GM12865 (cell line): ENCODE data around the gene SDHA.
"Not testable (repeated sequence)": the region's sequence is repeated elsewhere in the genome, so short reads cannot be mapped to it uniquely, and the experiment has no call there.

ENCODE experiments used
- DNase-seq: peaks from one replicate; pipeline ENCODE4 v3.0.0; 2010; ENCODE audit warnings: low read depth
- H3K4me3 ChIP-seq: 2 replicates; pipeline ENCODE4 v1.5.1; 2011; ENCODE audit warnings: mild to moderate bottlenecking, low read depth, low read length, control low read depth
- CTCF ChIP-seq: IDR thresholded peaks from 2 replicates; pipeline ENCODE4 v1.5.1; 2011; ENCODE audit warnings: low read length, control low read depth, low read depth, inconsistent platforms; ENCODE audit not compliant: insufficient read depth; ENCODE audit errors: missing control alignments

SDHA gene

GRCh38 chr5:225334-225733 lies 7.2 kb downstream of the SDHA start:
- DNase-seq = no peak
- TF ChIP-seq CTCF = no peak
- no peak overlapping the region for H3K4me3 ChIP-seq

GRCh38 chr5:227375-227774 lies 9.3 kb downstream of the SDHA start:
- H3K4me3 ChIP-seq, DNase-seq: not testable (repeated sequence)

- TF ChIP-seq CTCF = no peak
- H3K4me3 ChIP-seq = no peak overlapping the region
- DNase-seq = no peak
Observed at GRCh38 chr5:228886-229285, 10.8 kb downstream of the SDHA start.

GRCh38 chr5:230711-231110 lies 12.6 kb downstream of the SDHA start:
- DNase-seq = no peak
- TF ChIP-seq CTCF = no peak
- no peak overlapping the region for H3K4me3 ChIP-seq

- no peak for TF ChIP-seq CTCF
Observed at GRCh38 chr5:231661-232060, 13.5 kb downstream of the SDHA start.

GRCh38 chr5:233426-233825 lies 15.3 kb downstream of the SDHA start:
- not testable (repeated sequence) for H3K4me3 ChIP-seq, DNase-seq

More at GRCh38 chr5:231661-232060, 13.5 kb downstream of the SDHA start:
- H3K4me3 ChIP-seq = no peak overlapping the region
- no peak for DNase-seq

- no peak overlapping the region for H3K4me3 ChIP-seq
- TF ChIP-seq CTCF = no peak
- no peak for DNase-seq
Observed at GRCh38 chr5:234450-234849, 16.3 kb downstream of the SDHA start.

- not testable (repeated sequence) for H3K4me3 ChIP-seq, DNase-seq
Observed at GRCh38 chr5:235527-235926, 17.4 kb downstream of the SDHA start.

GRCh38 chr5:237931-238330 lies 19.8 kb downstream of the SDHA start:
- not testable (repeated sequence) for H3K4me3 ChIP-seq, DNase-seq

GRCh38 chr5:240550-240949 lies 22.4 kb downstream of the SDHA start:
- H3K4me3 ChIP-seq, DNase-seq: not testable (repeated sequence)

GRCh38 chr5:241045-241669 lies 23.0 kb downstream of the SDHA start:
- not testable (repeated sequence) for DNase-seq, H3K4me3 ChIP-seq

GRCh38 chr5:243683-244367 lies 25.7 kb downstream of the SDHA start:
- DNase-seq, H3K4me3 ChIP-seq: not testable (repeated sequence)

- not testable (repeated sequence) for DNase-seq, H3K4me3 ChIP-seq
Observed at GRCh38 chr5:245717-246116, 27.6 kb downstream of the SDHA start.
